ENCODE measurements around the gene YPEL1. TPM values are rescaled to one million over a fixed set of nuclear protein-coding genes. Genes with fewer than 3 reads are reported as not detected.
"Not testable (repeated sequence)": the region's sequence is repeated elsewhere in the genome, so short reads cannot be mapped to it uniquely, and the experiment has no call there.

The YPEL1 gene
- total and polyA plus RNA-seq, 12 donors = 1.5 to 14.6 (median 7.6) TPM

- 46 to 57% methylated on average over 4 of the region's 4 CpGs for WGBS, 2 donors
Measured at GRCh38 chr22:21719024-21719423, 16.6 kb downstream of the YPEL1 start.

GRCh38 chr22:21718499-21718898 is 17.1 kb downstream of the YPEL1 start:
- DNase-seq = no peak
- Histone ChIP-seq H3K27ac (no peak overlapping the region), H3K36me3 (no peaks in the 10 kb centered on the region), H3K4me3 (no peak overlapping the region), H3K4me1 (peaks cover 0 to 12% (median 2%) of the 10 kb centered on the region in 9 donors), H3K9me3 (no peaks in the 10 kb centered on the region), H3K27me3 (no peaks in the 10 kb centered on the region)
- TF ChIP-seq CTCF (IDR thresholded peaks at IDR 0.05) = no peak
- ATAC-seq = no peak
- WGBS, 2 donors = 66% methylated on average over 4 of the region's 4 CpGs
- intact Hi-C loops (cut with DNase I) = loop anchor here in 2 of 10 donors (5.0 to 10.0 kb wide), 2 partner anchors 56 to 234 kb away; partner anchors contain the start of gene PPM1F (in 1 of the 2)

More at GRCh38 chr22:21719024-21719423, 16.6 kb downstream of the YPEL1 start:
- TF ChIP-seq CTCF (IDR thresholded peaks at IDR 0.05) = no peak
- intact Hi-C loops (cut with DNase I) = loop anchor here in 2 of 10 donors (5.0 to 10.0 kb wide), 2 partner anchors 56 to 233 kb away; partner anchors contain the start of gene PPM1F (in 1 of the 2)
- ATAC-seq (no peak), DNase-seq (no peak)
- peaks cover 0 to 9% (median 0%) of the 10 kb centered on the region in 9 donors for H3K4me1 ChIP-seq
- no peak overlapping the region for H3K4me3 ChIP-seq
- H3K27ac ChIP-seq = no peak overlapping the region
- no peaks in the 10 kb centered on the region for H3K9me3 ChIP-seq
- H3K27me3 ChIP-seq = no peaks in the 10 kb centered on the region
- peaks cover 0 to 4% (median 0%) of the 10 kb centered on the region in 9 donors for H3K36me3 ChIP-seq

- intact Hi-C loops (cut with DNase I) = loop anchor here in 2 of 10 donors (5.0 to 10.0 kb wide), 2 partner anchors 58 to 236 kb away; partner anchors contain the start of gene PPM1F (in 1 of the 2)
Measured at GRCh38 chr22:21716395-21717122, 19.0 kb downstream of the YPEL1 start.

GRCh38 chr22:21714786-21715185 is 20.8 kb downstream of the YPEL1 start:
- H3K4me3 ChIP-seq = no peak overlapping the region
- H3K27me3 ChIP-seq = no peaks in the 10 kb centered on the region
- no peak overlapping the region for H3K27ac ChIP-seq
- H3K9me3 ChIP-seq = no peaks in the 10 kb centered on the region
- no peak for TF ChIP-seq CTCF (IDR thresholded peaks at IDR 0.05)
- 81 to 82% methylated on average over 3 of the region's 3 CpGs for WGBS, 2 donors
- H3K36me3 ChIP-seq = peaks cover 0 to 7% (median 0%) of the 10 kb centered on the region in 9 donors
- intact Hi-C loops (cut with DNase I) = loop anchor here in 5 of 10 donors (5.0 to 10.0 kb wide), 4 partner anchors 60 to 238 kb away; partner anchors contain the start of genes PPM1F (in 3 of the 5) and MAPK1 (in 1 of the 5)
- DNase-seq (no peak), ATAC-seq (no peak)
- H3K4me1 ChIP-seq = peaks cover 0 to 20% (median 9%) of the 10 kb centered on the region in 9 donors

More at GRCh38 chr22:21716395-21717122, 19.0 kb downstream of the YPEL1 start:
- H3K27ac ChIP-seq, H3K36me3 ChIP-seq, H3K27me3 ChIP-seq, ATAC-seq, H3K9me3 ChIP-seq, DNase-seq, H3K4me3 ChIP-seq: not testable (repeated sequence)
- H3K4me1 ChIP-seq = peaks cover 0 to 20% (median 9%) of the 10 kb centered on the region in 9 donors
- WGBS, 2 donors = 90 to 91% methylated on average over 13 to 14 of the region's 15 CpGs

Data from heart right ventricle (tissue), 16 donors.